ENCODE measurements around the gene DHODH.
A peak's percentile ranks its signal among the peaks of the same experiment; 100 is the strongest.
"Not testable (repeated sequence)": the region's sequence is repeated elsewhere in the genome, so short reads cannot be mapped to it uniquely, and the experiment has no call there.

Gene DHODH

DNA sequence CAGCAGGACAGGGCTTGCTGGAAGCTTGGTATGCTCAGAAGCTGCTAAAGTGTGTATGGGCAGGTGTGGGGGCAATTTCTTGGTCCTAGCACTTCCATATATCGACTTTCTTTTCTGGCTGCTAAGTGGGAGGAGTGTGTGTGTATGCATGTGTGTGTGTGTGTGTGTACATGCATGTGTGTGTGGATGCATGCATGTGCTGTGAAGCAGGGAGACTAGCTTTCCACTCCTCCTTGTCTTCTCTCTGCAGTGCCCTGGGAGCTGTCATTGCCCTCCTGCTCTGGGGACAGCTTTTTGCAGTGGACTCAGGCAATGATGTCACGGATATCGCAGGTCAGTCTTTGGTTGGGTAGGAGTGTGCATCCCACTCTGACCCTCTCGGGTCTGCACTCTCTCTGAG, 47.4 kb downstream of the DHODH start:
- no peak for DNase-seq

DNA sequence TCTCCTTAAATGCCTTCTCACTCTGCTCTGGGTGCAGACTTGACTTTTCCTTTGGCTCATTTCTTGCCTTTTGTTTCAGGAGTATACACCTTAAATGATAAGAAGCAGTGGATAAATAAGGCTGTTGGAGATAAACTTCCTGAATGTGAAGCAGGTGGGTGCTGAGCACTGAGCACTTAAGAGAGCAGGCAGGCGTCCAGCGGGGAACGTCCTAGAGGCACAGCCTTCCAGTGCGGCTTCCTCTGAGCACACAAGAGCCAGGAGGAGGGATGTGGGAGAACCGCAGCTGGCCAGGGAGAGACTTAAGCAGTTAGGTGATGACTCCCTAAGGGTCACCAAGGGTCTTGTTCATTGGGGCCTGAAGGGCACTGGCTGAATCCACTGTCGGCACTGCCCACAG, 48.8 kb downstream of the DHODH start:
- not testable (repeated sequence) for DNase-seq

- not testable (repeated sequence) for DNase-seq
Observed at GRCh38 chr16:72059060-72059459, 50.5 kb downstream of the DHODH start.

DNA sequence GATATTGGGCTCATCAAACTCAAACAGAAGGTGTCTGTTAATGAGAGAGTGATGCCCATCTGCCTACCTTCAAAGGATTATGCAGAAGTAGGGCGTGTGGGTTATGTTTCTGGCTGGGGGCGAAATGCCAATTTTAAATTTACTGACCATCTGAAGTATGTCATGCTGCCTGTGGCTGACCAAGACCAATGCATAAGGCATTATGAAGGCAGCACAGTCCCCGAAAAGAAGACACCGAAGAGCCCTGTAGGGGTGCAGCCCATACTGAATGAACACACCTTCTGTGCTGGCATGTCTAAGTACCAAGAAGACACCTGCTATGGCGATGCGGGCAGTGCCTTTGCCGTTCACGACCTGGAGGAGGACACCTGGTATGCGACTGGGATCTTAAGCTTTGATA, 51.9 kb downstream of the DHODH start:
- DNase-seq, result no peak

GRCh38 chr16:72061564-72061963, 53.0 kb downstream of the DHODH start:
- no peak for DNase-seq

DNA sequence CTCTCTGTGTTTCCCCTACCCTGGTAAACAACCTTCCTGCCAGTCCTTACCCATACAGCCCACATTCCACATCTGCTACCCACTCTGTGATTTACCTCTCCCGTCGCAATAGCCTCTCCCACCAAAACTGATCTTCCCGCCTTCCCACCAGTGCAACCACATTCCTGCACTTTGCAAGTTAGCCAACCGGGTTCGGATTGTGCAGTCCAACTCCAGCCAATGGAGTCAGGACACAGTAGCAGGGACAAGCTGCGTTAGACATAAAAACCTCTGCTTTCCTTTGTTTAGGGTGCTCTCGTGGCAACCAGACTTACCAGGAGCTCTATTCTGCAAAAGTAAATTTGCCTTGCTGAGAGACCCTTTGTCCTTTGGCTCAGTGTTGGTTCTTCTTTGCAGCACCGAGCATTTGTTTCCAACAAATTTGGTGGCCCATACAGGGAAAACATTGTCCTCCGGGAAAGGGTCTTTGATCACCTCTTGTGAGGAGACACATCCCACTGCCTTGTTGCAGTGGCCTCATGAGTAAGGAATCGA, 55.9 kb downstream of the DHODH start:
- no peak for DNase-seq

DNA sequence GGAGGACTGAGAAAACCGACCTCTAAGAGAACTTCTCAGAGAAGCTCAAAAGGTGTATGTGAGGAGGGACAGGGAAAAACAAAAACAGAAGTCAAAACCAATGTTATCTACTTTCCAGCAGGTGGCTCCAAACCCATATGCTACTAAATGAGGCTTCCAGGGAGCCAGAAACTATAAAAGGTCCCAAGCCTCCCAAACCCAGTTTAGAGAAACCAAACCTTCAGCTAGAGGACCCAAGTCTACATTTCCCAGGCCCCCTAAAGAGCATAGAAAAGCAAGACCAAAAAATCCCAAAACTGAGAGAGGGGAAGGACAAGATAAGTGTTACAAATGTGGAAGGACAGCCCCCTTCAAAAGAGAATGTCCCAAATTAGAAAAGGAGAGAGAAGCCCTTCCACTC, 58.2 kb downstream of the DHODH start:
- DNase-seq, result peak; percentile 8

DNA sequence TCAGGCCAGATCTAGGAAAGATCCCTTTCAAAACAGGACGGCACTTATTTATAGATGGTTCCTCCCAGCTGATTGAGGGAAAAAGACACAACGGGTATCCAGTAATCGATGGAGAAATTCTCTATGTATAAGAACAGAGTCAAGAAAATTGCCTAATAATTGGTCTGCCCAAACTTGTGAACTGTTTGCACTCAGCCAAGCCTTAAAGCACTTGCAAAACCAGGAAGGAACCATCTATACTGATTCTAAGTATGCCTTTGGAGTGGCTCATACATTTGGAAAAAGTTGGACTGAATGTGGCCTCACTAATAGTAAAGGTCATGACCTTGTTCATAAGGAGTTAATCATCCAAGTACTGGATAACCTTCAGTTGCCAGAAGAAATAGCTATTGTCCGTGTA, 60.4 kb downstream of the DHODH start:
- no peak for DNase-seq

DNA sequence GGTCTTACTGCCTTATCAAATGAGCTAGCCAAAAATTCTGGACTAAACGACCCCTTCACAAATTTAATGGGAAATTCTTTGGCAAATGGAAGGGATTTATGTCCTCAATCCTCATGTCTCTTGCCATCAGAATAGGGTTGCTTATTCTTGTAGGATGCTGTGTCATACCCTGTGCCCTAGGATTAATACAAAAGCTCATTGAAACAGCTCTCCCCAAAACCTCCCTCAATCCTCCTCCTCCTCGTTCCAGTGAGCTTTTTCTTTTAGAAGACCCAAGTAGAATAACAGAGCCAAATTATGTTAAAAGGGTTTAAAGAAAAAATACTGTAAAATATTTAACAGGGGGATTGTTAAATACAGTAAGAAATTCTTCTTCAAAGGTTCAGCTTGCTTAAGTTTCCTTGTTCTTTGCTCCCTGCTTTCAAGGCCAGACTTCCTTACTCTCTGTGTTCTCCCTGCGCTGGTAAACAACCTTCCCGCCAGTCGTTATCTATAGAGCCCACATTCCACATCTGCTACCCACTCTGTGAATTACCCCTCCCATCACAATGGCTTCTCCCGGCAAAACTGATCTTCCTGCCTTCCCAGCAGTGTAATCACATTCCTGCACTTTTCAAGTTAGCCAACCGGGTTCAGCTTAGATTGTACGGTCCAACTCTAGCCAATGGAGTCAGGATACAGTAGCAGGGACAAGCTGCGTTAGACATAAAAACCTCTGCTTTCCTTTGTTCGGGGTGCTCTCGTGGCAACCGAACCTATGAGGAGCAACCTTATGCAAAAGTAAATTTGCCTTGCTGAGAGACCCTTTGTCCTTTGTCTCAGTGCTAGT, 64.2 kb downstream of the DHODH start:
- no peak for DNase-seq

- no peak for DNase-seq
Observed at GRCh38 chr16:72073560-72074230, 65.2 kb downstream of the DHODH start.

DNA sequence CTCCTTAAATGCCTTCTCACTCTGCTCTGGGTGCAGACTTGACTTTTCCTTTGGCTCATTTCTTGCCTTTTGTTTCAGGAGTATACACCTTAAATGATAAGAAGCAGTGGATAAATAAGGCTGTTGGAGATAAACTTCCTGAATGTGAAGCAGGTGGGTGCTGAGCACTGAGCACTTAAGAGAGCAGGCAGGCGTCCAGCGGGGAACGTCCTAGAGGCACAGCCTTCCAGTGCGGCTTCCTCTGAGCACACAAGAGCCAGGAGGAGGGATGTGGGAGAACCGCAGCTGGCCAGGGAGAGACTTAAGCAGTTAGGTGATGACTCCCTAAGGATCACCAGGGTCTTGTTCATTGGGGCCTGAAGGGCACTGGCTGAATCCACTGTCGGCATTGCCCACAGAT, 66.5 kb downstream of the DHODH start:
- not testable (repeated sequence) for DNase-seq
